KMS-11 (cell line): ENCODE measurements around the gene ANKRD63.

ENCODE experiments used
- H2AFZ ChIP-seq: fragments of 200-600 bp; sonication (generic); 2 replicates; pipeline ENCODE4 v1.6.1; 2016; ENCODE audit warnings: antibody characterized with exemption, mixed run types, low read depth
- H3K27ac ChIP-seq: fragments of 200-600 bp; sonication (generic); 2 replicates; pipeline ENCODE4 v1.6.1; 2016; ENCODE audit warnings: mild to moderate bottlenecking, mixed run types
- H3K27me3 ChIP-seq: fragments of 200-600 bp; sonication (generic); 2 replicates; pipeline ENCODE4 v1.6.1; 2017; ENCODE audit warnings: mild to moderate bottlenecking, low read depth, mixed run types, moderate library complexity; ENCODE audit not compliant: insufficient read depth
- H3K36me3 ChIP-seq: fragments of 200-600 bp; sonication (generic); 2 replicates; pipeline ENCODE4 v1.6.1; 2017; ENCODE audit warnings: mild to moderate bottlenecking, mixed run types; ENCODE audit not compliant: insufficient read depth
- H3K4me1 ChIP-seq: fragments of 200-600 bp; sonication (generic); 2 replicates; pipeline ENCODE4 v1.6.1; 2016; ENCODE audit warnings: mild to moderate bottlenecking, low read depth, mixed run types; ENCODE audit not compliant: poor library complexity, severe bottlenecking
- H3K4me2 ChIP-seq: fragments of 200-600 bp; sonication (generic); 2 replicates; pipeline ENCODE4 v1.7.0; 2016; ENCODE audit warnings: mild to moderate bottlenecking, mixed run types
- H3K4me3 ChIP-seq: fragments of 200-600 bp; sonication (generic); IDR thresholded peaks from 2 replicates; pipeline ENCODE4 v1.6.1; 2017; ENCODE audit warnings: low read depth, low read length, mixed read lengths; ENCODE audit not compliant: insufficient read depth
- H3K79me2 ChIP-seq: fragments of 200-600 bp; sonication (generic); 2 replicates; pipeline ENCODE4 v1.6.1; 2016; ENCODE audit warnings: low read depth, mixed run types; ENCODE audit not compliant: insufficient read depth
- H3K9ac ChIP-seq: fragments of 200-600 bp; sonication (generic); 2 replicates; pipeline ENCODE4 v1.6.1; 2016; ENCODE audit warnings: mild to moderate bottlenecking, mixed run types
- H4K20me1 ChIP-seq: fragments of 200-600 bp; sonication (generic); 2 replicates; pipeline ENCODE4 v1.6.1; 2016; ENCODE audit warnings: mild to moderate bottlenecking, mixed run types; ENCODE audit not compliant: insufficient read depth
- TF ChIP-seq, protein P1 (sequence below): fragments of 200-600 bp; sonication (generic); conservative IDR thresholded peaks from 2 replicates; pipeline ENCODE4 v1.6.1; 2017; ENCODE audit warnings: low read depth, mild to moderate bottlenecking, antibody characterized with exemption, low read length, moderate library complexity, mixed read lengths

Gene ANKRD63

DNA sequence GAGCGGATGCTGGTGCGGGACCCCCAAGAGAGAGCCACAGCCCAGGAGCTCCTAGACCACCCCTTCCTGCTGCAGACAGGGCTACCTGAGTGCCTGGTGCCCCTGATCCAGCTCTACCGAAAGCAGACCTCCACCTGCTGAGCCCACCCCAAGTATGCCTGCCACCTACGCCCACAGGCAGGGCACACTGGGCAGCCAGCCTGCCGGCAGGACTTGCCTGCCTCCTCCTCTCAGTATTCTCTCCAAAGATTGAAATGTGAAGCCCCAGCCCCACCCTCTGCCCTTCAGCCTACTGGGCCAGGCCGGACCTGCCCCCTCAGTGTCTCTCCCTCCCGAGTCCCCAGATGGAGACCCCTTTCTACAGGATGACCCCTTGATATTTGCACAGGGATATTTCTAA, 6.9 kb downstream of the ANKRD63 start:
- no peak overlapping the region for H3K4me2 ChIP-seq
- no peak overlapping the region for H2AFZ ChIP-seq
- TF ChIP-seq, protein P1, sequence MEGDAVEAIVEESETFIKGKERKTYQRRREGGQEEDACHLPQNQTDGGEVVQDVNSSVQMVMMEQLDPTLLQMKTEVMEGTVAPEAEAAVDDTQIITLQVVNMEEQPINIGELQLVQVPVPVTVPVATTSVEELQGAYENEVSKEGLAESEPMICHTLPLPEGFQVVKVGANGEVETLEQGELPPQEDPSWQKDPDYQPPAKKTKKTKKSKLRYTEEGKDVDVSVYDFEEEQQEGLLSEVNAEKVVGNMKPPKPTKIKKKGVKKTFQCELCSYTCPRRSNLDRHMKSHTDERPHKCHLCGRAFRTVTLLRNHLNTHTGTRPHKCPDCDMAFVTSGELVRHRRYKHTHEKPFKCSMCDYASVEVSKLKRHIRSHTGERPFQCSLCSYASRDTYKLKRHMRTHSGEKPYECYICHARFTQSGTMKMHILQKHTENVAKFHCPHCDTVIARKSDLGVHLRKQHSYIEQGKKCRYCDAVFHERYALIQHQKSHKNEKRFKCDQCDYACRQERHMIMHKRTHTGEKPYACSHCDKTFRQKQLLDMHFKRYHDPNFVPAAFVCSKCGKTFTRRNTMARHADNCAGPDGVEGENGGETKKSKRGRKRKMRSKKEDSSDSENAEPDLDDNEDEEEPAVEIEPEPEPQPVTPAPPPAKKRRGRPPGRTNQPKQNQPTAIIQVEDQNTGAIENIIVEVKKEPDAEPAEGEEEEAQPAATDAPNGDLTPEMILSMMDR: no peak

DNA sequence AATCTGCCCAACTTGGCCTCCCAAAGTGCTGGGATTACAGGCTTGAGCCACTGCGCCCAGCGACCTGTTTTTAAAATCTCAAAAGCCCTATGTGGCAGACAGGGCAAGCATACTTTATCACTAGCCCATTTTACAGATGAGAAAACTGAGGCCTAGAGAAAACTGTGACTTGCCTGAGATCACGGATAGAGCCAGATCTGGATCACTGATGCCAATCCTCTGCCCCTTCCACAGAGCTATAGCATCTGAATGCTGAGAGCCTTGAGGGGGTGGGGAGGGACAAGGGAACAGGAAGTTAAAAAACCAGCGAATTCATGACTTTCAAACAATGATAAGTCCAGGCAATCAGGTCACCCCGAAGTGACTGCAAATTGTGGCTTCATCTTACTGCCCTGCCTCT, 7.3 kb downstream of the ANKRD63 start:
- no peak overlapping the region for H3K9ac ChIP-seq
- no peak overlapping the region for H2AFZ ChIP-seq
- no peaks in the 10 kb centered on the region for H3K36me3 ChIP-seq
- H3K4me3 ChIP-seq: no peak overlapping the region
- H3K4me1 ChIP-seq: peaks cover 10% of the 10 kb centered on the region
- no peaks in the 10 kb centered on the region for H4K20me1 ChIP-seq
- no peak overlapping the region for H3K4me2 ChIP-seq
- H3K27ac ChIP-seq: no peak overlapping the region
- peaks cover 13% of the 10 kb centered on the region; the same call in 1 of the 2 replicates for H3K27me3 ChIP-seq
- H3K79me2 ChIP-seq: no peaks in the 10 kb centered on the region
- TF ChIP-seq, protein P1: no peak

More for the DNA sequence above, 6.9 kb downstream of the ANKRD63 start:
- peaks cover 10% of the 10 kb centered on the region for H3K4me1 ChIP-seq
- H3K27me3 ChIP-seq: peaks cover 17% of the 10 kb centered on the region; the same call in 1 of the 2 replicates
- H3K4me3 ChIP-seq: no peak overlapping the region
- no peak overlapping the region for H3K27ac ChIP-seq
- no peaks in the 10 kb centered on the region for H3K79me2 ChIP-seq
- no peak overlapping the region for H3K9ac ChIP-seq
- no peaks in the 10 kb centered on the region for H3K36me3 ChIP-seq
- no peaks in the 10 kb centered on the region for H4K20me1 ChIP-seq

DNA sequence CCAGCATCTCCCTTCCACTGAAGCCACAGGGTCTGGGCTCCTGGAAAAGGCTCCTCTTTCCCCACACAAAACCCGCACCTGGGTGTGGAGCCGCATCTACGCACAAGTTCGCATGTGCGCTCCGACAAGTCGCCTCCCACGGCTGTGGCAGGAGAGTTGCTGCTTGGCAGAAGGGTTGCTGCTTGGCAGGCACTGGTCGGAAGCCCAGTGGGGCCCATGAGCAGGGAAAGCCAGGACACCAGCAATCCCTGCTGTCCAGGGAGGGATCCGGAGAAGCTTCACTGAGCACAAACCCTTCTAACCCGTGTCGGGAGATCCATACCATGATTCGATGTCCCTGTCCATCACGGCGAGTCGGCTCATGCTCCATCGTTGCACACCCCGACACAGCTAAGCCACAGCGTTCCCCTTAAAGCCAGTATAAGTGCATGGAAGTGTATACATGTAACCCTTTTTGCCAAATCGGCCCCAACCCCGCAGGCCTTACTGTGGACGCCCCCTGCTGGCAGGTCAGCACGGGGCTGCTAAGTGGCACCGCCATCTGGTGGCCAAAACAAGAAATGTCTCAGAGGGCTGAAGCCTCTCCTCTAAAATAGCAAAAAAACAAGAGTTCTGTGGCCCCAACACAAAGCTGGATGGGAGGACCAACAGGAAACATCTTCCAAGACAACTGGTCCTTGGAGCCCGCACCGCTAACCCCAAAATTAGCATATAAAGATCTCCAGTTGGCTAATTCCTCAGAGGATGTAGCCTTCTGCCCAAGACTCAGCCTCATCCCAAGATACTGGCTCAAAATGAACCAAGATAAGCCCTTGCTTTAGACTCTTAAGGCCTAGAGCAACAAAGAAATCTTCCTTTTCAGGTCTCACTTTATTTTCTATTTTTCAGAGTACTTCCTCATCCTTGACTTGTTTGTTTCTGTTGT, 8.3 kb downstream of the ANKRD63 start:
- no peak overlapping the region for H3K9ac ChIP-seq
- TF ChIP-seq, protein P1: peak; percentile 100
- H4K20me1 ChIP-seq: no peaks in the 10 kb centered on the region
- peak overlapping the region; percentile 53; the same call in 1 of the 2 replicates for H2AFZ ChIP-seq
- no peak overlapping the region for H3K27ac ChIP-seq
- H3K4me1 ChIP-seq: peaks cover 10% of the 10 kb centered on the region
- H3K79me2 ChIP-seq: no peaks in the 10 kb centered on the region
- no peak overlapping the region for H3K4me2 ChIP-seq
- H3K36me3 ChIP-seq: no peaks in the 10 kb centered on the region
- no peak overlapping the region for H3K4me3 ChIP-seq
- H3K27me3 ChIP-seq: peaks cover 12% of the 10 kb centered on the region; the same call in 1 of the 2 replicates

DNA sequence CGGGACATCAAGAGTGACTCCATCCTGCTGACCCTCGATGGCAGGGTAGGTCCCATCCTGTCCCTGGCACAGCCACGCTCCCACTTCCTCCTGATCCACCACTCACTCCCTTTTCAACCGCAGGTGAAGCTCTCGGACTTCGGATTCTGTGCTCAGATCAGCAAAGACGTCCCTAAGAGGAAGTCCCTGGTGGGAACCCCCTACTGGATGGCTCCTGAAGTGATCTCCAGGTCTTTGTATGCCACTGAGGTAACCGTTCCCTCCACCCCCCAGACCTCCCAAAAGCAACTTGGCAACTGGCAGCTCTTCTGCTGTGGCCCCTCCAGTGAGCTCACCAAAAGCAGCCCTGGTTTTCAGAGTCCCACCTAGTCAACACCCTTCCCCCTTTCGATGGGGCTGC, 9.4 kb downstream of the ANKRD63 start:
- H2AFZ ChIP-seq: no peak overlapping the region
- no peaks in the 10 kb centered on the region for H3K36me3 ChIP-seq
- no peak overlapping the region for H3K27ac ChIP-seq
- H3K4me1 ChIP-seq: peaks cover 4% of the 10 kb centered on the region
- no peaks in the 10 kb centered on the region for H3K79me2 ChIP-seq
- no peaks in the 10 kb centered on the region for H4K20me1 ChIP-seq
- peaks cover 4% of the 10 kb centered on the region; the same call in 1 of the 2 replicates for H3K27me3 ChIP-seq
- no peak overlapping the region for H3K4me3 ChIP-seq
- no peak overlapping the region for H3K4me2 ChIP-seq
- H3K9ac ChIP-seq: no peak overlapping the region
- TF ChIP-seq, protein P1: no peak
